NCI-H82 treated with DMSO at 0.1 percent for 48 hours (cell line): ENCODE results near the gene TPD52L2.
"Not testable (repeated sequence)": the region's sequence is repeated elsewhere in the genome, so short reads cannot be mapped to it uniquely, and the experiment has no call there.

Experiments
- DNase-seq: peaks from one replicate; lab custom pipeline; 2025; ENCODE audit not compliant: unreplicated experiment; lab: John Stamatoyannopoulos, UW

The TPD52L2 gene

GRCh38 chr20:63835021-63835858 lies 29.8 kb upstream of the TPD52L2 start:
- DNase-seq = no peak

- DNase-seq = no peak
Observed at GRCh38 chr20:63836458-63837344, 28.4 kb upstream of the TPD52L2 start.

- no peak for DNase-seq
Observed at GRCh38 chr20:63837479-63837878, 27.6 kb upstream of the TPD52L2 start.

GRCh38 chr20:63839620-63840019 lies 25.4 kb upstream of the TPD52L2 start:
- no peak for DNase-seq

- no peak for DNase-seq
Observed at GRCh38 chr20:63840405-63840828, 24.7 kb upstream of the TPD52L2 start.

GRCh38 chr20:63842258-63842657 lies 22.8 kb upstream of the TPD52L2 start:
- no peak for DNase-seq

- DNase-seq = no peak
Observed at GRCh38 chr20:63843222-63843621, 21.8 kb upstream of the TPD52L2 start.

GRCh38 chr20:63843778-63844177 lies 21.3 kb upstream of the TPD52L2 start:
- no peak for DNase-seq

GRCh38 chr20:63844511-63844991 lies 20.5 kb upstream of the TPD52L2 start:
- DNase-seq = no peak

- no peak for DNase-seq
Observed at GRCh38 chr20:63846128-63846771, 18.8 kb upstream of the TPD52L2 start.

- DNase-seq = no peak
Observed at GRCh38 chr20:63846888-63847236, 18.2 kb upstream of the TPD52L2 start.

- DNase-seq = no peak
Observed at GRCh38 chr20:63847237-63848002, 17.6 kb upstream of the TPD52L2 start.

- no peak for DNase-seq
Observed at GRCh38 chr20:63848003-63848911, 16.8 kb upstream of the TPD52L2 start.

- DNase-seq = no peak
Observed at GRCh38 chr20:63850689-63851547, 14.2 kb upstream of the TPD52L2 start.

- DNase-seq = not testable (repeated sequence)
Observed at GRCh38 chr20:63851548-63851943, 13.5 kb upstream of the TPD52L2 start.

GRCh38 chr20:63853733-63854068 lies 11.4 kb upstream of the TPD52L2 start:
- DNase-seq = not testable (repeated sequence)

- no peak for DNase-seq
Observed at GRCh38 chr20:63854069-63854765, 10.9 kb upstream of the TPD52L2 start.

GRCh38 chr20:63854766-63855362 lies 10.2 kb upstream of the TPD52L2 start:
- peak; percentile 38 for DNase-seq
